ENCODE results near the gene GABPB1.

GRCh38 chr15:50251638-50252182 is 103.3 kb downstream of the GABPB1 start:
- no peak for TF ChIP-seq CTCF (IDR thresholded peaks at IDR 0.05)
- TF ChIP-seq RFX5 (IDR thresholded peaks at IDR 0.05; ENCODE audit: low read length): no peak
- no peak for TF ChIP-seq SMC3 (IDR thresholded peaks at IDR 0.05; ENCODE audit: low read depth, low read length)
- TF ChIP-seq NRF1 (IDR thresholded peaks at IDR 0.05; ENCODE audit: low read depth, low read length): no peak
- TF ChIP-seq YY1 (IDR thresholded peaks at IDR 0.05; ENCODE audit: low read depth): no peak
- no peak for TF ChIP-seq CHD2 (IDR thresholded peaks at IDR 0.05; ENCODE audit: low read length, partially characterized antibody)
- no peak for TF ChIP-seq EP300 (IDR thresholded peaks at IDR 0.05; ENCODE audit: borderline replicate concordance in 1 of 2, low read depth in 1 of 2, low read length in 1 of 2)
- TF ChIP-seq POLR2AphosphoS5 (IDR thresholded peaks at IDR 0.05; ENCODE audit: low read depth, low read length): no peak
- no peak for TF ChIP-seq SIN3A (IDR thresholded peaks at IDR 0.05; ENCODE audit: borderline replicate concordance, low read depth, low read length)
- TF ChIP-seq, protein P1, sequence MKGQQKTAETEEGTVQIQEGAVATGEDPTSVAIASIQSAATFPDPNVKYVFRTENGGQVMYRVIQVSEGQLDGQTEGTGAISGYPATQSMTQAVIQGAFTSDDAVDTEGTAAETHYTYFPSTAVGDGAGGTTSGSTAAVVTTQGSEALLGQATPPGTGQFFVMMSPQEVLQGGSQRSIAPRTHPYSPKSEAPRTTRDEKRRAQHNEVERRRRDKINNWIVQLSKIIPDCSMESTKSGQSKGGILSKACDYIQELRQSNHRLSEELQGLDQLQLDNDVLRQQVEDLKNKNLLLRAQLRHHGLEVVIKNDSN (IDR thresholded peaks at IDR 0.05; ENCODE audit: borderline replicate concordance, low read depth): no peak
- TF ChIP-seq FOXM1 (IDR thresholded peaks at IDR 0.05; ENCODE audit: low read depth): no peak
